DMS114 treated with DMSO at 0.1 percent for 48 hours (cell line): ENCODE data around the gene CD48.

Source experiments
- DNase-seq: peaks from one replicate; lab custom pipeline; 2025; ENCODE audit not compliant: unreplicated experiment; lab: John Stamatoyannopoulos, UW

CD48 gene, protein sequence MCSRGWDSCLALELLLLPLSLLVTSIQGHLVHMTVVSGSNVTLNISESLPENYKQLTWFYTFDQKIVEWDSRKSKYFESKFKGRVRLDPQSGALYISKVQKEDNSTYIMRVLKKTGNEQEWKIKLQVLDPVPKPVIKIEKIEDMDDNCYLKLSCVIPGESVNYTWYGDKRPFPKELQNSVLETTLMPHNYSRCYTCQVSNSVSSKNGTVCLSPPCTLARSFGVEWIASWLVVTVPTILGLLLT

DNA sequence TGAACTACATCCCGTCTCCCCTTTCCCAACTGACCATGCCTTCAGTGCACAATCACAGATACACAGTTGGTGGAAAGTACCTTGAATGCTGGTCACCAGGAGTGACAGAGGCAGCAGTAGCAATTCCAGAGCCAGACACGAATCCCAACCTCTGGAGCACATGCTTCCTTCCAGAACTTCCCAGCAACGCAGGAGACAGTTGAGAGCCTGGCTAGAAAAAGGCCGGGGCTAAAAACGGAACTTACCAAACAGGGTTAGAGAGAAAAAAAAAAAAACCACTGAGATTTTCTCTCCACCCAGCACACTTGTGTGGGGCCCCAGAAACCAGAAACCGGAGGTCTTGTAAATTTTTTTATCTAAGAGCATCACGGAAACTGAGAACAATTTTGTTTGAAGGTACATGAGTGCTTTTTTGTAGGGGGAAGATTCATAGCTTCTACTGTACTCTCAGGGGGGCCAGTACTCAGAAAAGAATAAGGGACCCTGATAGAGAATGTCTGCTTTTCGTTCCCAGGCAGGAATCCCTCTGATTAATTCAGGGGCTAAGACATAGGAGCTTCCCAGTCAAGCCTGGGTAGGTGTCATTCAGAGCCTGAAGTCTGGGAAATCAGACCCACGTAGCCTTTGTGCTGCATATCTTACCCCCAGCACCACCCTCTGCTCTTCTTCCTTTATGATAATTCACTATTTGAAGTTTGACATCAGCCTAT is at the start of gene CD48:
TSS of gene CD48 (minus strand) at position 221 of the 710 bp plus-strand sequence. CDS start at position 162, 59 bp downstream.
- DNase-seq, result no peak

DNA sequence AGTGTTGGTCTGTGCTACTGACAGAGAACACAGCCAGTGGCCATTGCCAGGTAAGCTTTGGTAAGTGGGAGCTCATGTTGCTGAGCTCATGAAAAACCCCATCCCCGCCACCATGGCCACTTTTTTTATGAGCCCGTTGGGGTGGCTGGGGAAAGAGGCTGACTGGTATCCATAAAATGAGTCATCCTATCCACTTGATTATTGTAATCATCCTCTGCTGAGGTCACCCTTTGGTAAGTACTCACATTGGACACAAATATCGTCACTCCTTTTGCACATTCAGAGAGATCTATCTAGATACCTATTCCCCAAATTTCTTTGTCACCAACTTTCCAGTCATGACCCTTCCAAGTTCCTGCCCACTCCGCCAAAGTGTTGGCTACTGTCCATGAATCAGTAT is 49.4 kb upstream of the CD48 start:
- no peak for DNase-seq

DNA sequence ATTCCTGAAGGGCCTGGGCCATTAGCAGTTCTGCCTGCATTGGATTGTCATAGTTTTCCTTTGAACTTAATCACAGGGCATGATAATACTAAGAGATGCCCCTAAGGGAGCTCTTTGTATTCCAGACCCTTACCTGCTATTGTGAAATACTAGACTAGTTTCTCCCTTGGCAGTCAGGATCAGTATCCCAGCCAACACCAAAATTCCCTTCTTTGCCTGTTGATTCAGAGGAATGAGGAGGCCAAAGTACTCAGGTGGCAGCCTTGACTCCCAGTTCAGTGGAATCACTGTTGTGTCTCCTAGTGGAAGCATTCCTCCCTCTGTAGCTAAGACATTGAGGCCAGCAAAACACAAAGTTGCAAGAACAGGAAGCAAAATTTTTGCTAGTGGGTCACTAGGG is 48.1 kb upstream of the CD48 start:
- no peak for DNase-seq

DNA sequence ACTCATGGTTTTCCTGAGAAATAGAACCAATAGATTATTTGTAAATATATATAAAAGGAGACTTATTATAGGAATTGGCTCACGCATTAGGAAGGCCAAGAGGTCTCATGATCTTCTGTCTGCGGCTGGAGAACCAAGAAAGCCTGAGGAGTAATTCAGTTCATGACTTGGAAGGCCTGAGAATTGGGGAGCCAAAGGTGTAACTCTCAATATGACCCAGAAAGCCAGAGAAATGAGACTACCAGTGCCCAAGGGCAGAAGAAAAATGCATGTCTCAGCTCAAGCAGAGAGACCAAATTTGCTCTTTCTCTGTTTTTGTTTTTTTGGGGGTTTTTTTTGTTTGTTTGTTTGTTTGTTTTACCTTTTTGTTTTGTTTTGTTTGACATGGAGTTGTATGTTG is 46.9 kb upstream of the CD48 start:
- DNase-seq, result no peak

DNA sequence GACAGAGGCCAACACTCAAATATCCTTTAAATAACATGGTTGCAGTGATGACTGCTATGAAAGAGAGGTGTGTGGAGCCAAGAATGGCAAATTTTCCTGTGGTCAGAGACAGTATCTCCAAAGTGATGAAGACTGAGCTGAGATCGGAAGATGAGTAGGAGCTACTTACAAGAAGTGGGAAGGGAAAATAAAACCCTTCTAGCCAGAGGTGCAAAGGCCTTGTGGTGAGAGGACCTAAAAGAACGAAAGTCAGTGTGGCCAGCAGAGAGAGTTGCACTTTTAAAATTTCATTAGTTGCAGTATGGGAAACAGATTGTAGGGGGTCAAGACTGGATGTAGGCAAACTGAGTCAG is 45.2 kb upstream of the CD48 start:
- DNase-seq, result no peak

DNA sequence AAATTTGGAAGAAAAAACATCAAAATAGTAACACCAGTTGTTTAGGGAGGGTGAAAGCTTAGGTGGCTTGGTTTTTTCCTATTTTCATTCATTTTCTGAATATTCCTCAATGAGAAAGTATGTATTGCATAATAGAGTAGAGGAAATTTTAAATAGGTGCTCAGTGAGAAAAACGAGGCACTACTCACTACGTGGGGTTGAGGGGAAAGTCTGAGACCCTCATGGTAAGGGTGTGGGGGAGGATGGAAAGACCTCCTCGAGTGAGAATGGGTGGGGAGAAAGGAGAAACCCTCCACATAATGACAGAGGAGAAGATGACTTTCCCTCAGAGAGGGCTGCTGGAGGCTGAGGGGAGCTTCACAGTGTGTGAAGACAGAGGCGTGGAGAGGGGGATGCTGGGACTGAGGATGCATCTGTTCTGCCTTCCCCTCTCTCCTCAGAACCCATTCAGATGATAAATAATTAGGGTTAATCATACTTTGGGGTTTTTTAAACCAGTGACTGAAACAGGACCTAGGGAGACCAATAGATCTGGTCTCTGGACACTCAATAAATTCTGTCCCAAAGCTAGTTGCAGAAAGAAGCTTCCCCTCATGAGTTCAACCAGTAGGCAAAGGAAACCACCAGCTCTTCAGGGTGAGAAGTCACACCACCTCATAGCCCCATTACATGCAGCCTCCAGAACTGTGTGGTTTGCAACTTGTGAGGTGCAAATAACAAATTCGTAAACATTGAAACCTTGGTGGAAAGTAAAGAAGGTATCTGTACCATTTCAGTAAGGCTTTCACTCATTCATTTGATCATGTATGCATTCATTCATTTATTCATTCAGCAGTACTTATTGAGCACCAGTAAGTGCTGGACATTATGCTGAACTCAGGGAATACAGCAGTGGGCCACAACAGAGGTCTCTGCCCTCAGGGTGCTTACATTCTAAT is 44.6 kb upstream of the CD48 start:
- DNase-seq, result no peak

DNA sequence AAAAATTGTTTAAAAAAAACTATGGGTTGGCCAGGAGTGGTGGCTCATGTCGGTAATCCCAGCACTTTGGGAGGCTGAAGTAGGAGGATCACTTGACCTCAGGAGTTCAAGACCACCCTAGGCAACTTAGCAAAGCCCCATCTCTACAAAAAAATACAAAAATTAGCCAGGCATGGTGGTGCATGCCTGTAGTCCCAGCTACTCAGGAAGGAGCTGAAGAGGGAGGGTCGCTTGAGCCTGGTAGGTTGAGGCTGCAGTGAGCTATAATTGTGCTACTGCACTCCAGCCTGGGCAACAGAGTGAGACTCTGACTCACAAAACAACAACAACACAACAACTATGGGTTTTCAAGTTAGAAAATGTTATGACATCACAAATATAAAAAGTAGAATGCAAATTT is 43.8 kb upstream of the CD48 start:
- no peak for DNase-seq

DNA sequence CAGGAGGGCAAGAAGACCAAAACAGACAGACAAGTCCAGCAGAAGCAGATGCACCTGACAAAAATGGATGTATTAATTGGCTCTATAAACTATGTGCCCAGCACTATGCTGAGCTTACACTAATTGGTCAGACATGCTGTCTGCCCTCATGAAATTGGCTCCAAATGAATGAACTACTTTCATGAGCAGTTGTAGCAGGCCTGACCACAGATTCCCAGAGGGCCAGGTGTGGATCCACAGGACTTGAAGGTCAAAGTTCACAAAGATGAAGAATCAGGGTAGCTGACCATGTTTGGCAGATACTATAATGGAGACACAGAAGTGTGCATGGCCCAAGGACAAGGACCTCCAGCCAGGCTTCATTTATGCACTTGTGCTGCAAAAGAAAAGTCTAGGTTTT is 42.0 kb upstream of the CD48 start:
- no peak for DNase-seq

DNA sequence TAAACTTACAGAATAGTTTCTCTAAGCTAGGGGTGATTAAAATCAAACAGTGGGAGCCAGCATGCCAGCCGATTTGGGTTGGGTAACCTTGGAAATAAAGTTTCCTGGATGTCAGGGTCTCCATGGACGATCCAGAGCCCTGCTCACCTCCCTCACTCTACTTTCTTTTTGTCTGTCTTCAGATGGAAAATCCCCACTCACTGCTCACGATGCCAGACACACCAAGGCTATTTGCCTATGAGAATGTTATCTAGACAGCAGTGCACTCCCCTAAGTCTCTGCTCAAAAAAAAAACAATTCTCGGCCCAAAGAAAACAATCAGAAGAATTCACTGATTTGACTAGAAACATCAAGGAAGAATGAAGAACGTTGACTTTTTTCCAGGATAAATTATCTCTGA is 41.3 kb upstream of the CD48 start:
- DNase-seq, result no peak

DNA sequence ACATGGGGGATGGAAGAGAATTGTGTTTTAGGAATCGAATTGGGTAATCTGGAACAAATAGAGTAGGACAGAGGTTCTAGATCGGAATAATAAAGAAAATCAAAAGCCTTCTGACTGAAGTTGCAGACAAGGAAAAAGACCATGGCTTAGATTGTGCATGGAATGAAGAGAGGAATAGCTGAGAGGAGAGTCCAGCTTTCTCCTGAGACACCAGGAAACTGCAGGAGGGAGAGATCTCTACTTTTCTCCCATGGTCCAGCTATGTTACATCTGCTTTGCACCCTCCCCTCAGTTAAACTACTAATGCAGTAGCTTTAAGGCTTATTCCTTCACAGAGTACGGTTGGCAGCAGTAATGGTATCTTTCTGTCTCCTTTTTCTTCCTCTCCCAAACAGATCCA is 40.8 kb upstream of the CD48 start:
- DNase-seq, result no peak

DNA sequence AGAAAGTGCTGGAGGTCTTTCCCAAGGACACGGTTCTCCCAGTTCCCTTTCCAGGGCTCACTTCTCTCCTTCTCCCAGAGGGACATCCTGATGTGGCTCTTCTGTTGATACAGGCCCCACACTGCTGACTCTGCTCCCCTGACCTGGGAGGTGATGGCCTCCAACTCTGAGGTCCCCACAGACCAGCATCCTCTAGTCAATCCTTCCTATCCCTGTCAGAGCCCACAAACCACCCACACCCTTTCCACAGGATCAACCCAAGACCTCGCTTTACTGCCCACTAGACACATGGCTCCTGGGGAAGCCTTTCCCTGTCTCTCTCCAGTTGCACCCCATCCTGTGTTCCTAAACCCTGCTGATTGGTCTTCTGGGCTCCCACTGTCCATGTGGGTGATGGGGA is 39.0 kb upstream of the CD48 start:
- DNase-seq, result no peak

DNA sequence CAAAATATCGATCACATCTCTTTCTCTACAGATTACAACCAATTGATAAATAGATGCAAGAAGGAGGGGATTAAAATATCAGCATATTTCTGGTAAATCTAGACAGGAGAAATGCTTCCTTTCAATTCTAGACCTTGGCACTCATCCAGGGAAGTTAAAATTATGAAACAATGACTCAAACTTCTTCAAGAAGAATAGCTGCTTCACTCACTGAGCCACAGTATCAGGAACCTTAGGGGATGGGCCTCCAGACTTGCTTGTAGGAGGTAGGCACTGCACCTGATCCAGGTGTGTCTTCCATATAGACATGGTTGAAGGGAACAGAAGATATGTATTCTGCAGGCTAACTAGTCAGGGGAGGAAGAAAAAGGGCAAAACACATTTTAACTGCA is 37.3 kb upstream of the CD48 start:
- DNase-seq, result no peak

DNA sequence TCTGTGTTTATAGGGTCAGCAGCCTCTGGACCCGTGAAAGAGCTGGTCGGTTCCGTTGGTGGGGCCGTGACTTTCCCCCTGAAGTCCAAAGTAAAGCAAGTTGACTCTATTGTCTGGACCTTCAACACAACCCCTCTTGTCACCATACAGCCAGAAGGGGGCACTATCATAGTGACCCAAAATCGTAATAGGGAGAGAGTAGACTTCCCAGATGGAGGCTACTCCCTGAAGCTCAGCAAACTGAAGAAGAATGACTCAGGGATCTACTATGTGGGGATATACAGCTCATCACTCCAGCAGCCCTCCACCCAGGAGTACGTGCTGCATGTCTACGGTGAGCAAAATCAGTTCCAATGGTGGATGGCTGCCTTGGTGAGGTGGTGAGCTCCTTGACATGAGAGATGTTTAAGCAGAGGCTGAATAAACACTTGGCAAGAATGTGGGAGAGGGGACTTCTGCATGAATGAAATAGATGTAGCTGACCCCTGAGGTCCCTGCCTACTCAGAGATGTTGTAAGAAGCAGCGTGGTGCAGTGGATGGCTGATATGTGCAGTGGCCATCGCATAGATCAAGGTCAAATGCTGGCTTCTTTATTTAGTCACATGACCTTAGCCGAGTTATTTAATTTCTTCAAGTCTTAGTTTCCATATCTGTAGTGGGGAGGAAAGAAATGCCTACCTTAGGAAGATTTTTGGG is 36.7 kb upstream of the CD48 start:
- no peak for DNase-seq

DNA sequence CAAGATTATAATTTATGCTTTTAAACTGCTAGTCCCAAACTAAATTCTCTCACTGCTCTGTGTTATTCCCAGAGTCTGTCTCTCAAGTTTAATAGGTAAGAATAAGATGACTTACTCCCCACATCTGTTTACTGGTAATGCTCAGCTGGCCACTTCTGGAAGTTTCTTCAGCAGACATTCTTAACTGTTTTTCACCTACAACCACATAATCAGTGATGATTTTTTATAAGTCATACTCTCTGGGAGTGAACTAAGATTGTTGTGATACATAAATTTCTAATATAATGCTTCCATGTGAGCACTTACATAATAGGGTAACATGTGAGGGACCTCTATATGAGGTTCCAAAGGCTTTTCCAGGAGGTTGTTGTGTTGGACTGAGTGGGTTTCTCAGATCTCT is 36.1 kb upstream of the CD48 start:
- no peak for DNase-seq

DNA sequence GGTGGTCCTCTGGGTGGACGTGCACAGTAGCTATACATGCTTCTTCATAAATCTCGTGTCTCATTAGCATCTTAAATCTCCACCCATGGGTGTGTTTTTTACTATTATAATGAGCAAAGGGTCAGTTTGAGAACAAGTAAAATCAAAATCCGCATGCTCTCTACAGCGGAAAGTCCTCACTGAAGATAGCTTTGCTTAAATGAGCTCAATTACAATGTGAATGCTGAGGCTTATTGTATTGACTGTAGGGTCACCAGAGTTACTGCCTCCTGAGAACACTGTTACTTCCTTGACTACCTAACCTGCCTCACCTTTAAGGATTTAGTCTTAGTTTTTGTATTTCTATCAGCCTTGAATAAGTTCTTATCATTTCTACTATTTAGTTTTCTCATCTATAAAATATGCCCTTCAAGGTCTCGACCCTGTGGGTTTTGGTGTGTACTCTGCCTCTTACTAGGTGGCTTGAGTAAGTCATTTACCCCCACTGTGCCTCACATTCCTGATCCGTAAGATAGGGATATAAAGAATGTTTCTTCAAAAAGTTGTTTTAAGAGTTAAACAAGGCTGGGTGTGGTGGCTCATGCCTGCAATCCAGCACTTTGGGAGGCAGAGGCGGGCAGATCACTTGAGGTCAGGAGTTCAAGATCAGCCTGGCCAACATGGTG is 35.3 kb upstream of the CD48 start:
- DNase-seq, result no peak

DNA sequence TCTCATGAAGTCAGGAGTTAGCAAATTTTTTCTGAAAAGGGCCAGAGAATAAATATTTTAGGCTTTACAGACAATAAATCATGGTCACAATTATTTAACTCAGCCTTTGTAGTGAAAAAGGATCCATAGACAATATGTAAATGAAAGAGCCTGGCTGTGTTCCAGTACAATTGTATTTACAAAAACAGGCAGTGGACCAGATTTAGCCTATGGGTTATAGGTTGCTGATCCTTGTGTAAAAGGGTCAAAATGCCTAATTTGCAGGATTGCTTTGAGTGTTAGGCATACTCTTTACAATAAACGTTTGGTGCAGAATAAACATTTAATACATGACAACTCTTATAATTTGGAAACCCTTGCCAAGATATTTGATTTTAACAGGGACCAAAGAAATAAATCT is 33.9 kb upstream of the CD48 start:
- no peak for DNase-seq

DNA sequence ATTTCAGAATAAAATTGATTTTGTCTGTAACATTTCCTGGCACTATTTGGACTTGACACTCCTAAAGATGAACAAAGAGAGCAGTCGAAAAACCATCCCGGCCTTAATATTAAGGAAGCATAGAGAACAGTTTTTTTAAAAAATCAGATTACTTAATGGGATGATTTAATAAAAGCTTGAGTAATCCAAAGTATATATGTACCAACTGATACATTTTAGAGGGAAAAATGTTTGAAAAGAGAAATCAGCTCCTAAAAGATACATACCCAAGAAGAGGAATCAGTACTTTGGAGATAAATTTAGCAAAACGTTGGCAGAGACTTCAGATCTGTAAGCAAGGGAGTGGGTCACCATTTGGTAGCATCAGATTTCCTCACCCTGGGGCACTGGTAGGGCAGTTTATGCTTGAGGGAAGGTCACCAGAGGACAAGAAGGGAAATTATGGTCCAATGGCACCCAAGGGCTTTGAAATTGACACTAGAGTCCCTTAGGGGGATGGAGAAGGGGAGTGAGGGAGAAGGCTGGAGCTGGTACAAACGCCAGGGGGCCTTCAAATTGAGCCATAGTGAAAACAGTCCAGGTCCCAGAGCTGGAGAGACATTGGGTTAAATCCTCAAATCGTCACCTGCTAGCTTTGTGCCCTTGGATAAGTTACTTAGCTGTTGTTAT is 33.4 kb upstream of the CD48 start:
- no peak for DNase-seq

DNA sequence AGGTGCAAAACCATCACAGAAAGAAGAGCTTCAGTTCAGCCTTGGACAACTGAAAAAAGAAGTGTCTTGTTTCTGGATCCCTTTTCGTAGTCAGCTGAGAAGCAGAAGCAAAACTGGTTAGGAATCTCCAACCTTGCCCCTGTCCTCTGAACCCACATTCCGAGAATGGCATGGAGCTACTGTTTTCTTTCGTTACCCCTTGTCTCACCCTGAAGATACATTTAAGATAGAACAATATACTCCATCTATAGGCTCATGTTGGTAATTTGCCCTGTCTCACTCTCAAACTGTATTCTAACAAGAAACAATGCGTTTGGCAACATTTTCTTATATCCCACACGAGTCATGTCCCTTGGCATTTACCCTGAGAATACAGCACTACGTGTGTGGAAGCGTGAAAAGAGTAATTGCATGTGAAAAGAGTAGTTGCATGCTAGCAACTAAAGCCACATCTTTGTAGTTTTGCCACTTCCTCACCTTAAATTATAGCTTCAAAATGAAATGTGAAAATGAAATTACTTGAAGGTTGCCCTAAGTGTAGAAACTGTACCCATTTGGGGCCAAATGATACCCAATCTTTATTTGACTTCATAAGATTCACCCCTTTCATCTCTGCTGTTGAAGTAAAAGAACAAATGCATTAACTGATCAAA is 32.7 kb upstream of the CD48 start:
- DNase-seq, result no peak

DNA sequence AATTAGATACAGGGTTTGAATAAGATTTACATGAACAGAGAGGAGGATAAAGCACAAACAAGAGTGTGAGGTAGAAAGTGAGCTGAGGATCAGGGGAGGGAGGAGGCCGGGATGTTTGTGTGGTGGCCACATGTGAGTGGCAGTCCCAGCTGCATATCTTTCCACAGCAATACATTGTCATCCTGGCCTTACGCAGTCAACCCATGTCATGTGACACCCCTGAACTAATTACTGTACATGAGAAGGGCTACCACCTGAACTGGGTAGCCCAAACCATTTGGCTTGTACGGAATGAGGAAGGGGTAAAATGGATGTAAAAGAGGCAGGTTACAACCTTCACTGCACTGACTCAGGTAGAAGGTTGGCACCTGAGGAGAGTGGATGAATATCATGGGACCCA is 31.6 kb upstream of the CD48 start:
- DNase-seq, result no peak
